K562 (cell line): ENCODE data around the gene ILF3. TPM values are rescaled to one million over a fixed set of nuclear protein-coding genes. Genes with fewer than 3 reads are reported as not detected.
A peak's percentile ranks its signal among the peaks of the same experiment; 100 is the strongest.

Experiments used
- ATAC-seq: fragments of 200-7000 bp; cut with Tn5 transposase; 3 replicates; pipeline ENCODE4 v1.9.1; 2020; ENCODE audit warnings: moderate library complexity
- BruUV-seq: library from RNA; stranded (reverse); fragments of 400-500 nt; replicated peaks from 2 replicates; lab custom pipeline; 2021; lab: Mats Ljungman, UMichigan
- CTCF ChIA-PET: fragments of 300-600 bp; formaldehyde crosslinking; extraction: SDS; loops from one replicate; lab custom pipeline; 2021; ENCODE audit warnings: low intra/inter-chr PET ratio; lab: Yijun Ruan, JAX
- POLR2A ChIA-PET: fragments of 300-600, 350-650 bp; sonication (Branson Sonifier 250); formaldehyde crosslinking; extraction: SDS; loops from one replicate; lab custom pipeline; 2021; ENCODE audit warnings: antibody characterized with exemption, inconsistent platforms; lab: Yijun Ruan, JAX
- DNase-seq, 4 experiments: peaks; one replicate each; pipeline versions ENCODE4 v3.0.0 to v3.0.0-alpha.2; 2011 to 2018; ENCODE audit warnings: low spot score in 3 of 4, mixed read lengths in 3 of 4; ENCODE audit errors: extremely low read depth in 1 of 4
- FAIRE-seq: peaks from 2 replicates; lab custom pipeline; 2011; peaks lifted over from hg19 to GRCh38; lab: Jason Lieb, UNC
- H2AFZ ChIP-seq: 2 replicates; pipeline ENCODE4 v1.6.0; 2011; ENCODE audit warnings: low read depth, low read length, control low read depth, inconsistent platforms
- H3K27ac ChIP-seq: fragments of 200-600 bp; 3 replicates; pipeline ENCODE4 v1.8.0; 2011; ENCODE audit warnings: low read depth, mild to moderate bottlenecking, control low read depth, inconsistent platforms, low read length, moderate library complexity, mixed read lengths; ENCODE audit errors: extremely low read depth
- H3K27me3 ChIP-seq, 2 experiments: fragments of 300-600 bp in 1 of 2; 2 replicates in 1 of 2; 3 replicates in 1 of 2; pipeline versions ENCODE4 v1.6.0 to v1.8.0; 2011; ENCODE audit warnings: inconsistent platforms in 2 of 2, low read length in 2 of 2, mild to moderate bottlenecking in 1 of 2, mixed read lengths in 1 of 2, moderate library complexity in 1 of 2; ENCODE audit not compliant: control insufficient read depth in 2 of 2, insufficient read depth in 2 of 2
- H3K36me3 ChIP-seq: fragments of 300-600 bp; 3 replicates; pipeline ENCODE4 v1.8.0; 2011; ENCODE audit warnings: mild to moderate bottlenecking, low read length, inconsistent platforms; ENCODE audit not compliant: control insufficient read depth, insufficient read depth
- H3K4me1 ChIP-seq, 2 experiments: fragments of 200-600 bp in 1 of 2; replicated peaks in 1 of 2; 2 replicates in 1 of 2; 3 replicates in 1 of 2; pipeline versions ENCODE4 v1.5.1 to v1.8.0; 2011; ENCODE audit warnings: inconsistent platforms in 2 of 2, low read length in 2 of 2, mild to moderate bottlenecking in 1 of 2, mixed read lengths in 1 of 2, moderate library complexity in 1 of 2; ENCODE audit not compliant: control insufficient read depth in 2 of 2, insufficient read depth in 2 of 2
- H3K4me2 ChIP-seq: 2 replicates; pipeline ENCODE4 v1.6.1; 2011; ENCODE audit warnings: low read length, control low read depth, inconsistent platforms, mixed read lengths; ENCODE audit not compliant: insufficient read depth
- H3K4me3 ChIP-seq: fragments of 200-600 bp; sonication (generic), shearing (Covaris generic); 2 replicates; pipeline ENCODE4 v1.5.1; 2016; ENCODE audit warnings: control low read depth, inconsistent platforms
- H3K79me2 ChIP-seq: fragments of 200-600 bp; 3 replicates; pipeline ENCODE4 v1.8.0; 2011; ENCODE audit warnings: low read length, inconsistent platforms; ENCODE audit not compliant: control insufficient read depth, insufficient read depth
- H3K9ac ChIP-seq, 2 experiments: 2 replicates each; pipeline versions ENCODE4 v1.6.0 to v1.6.1; 2011; ENCODE audit warnings: low read depth in 2 of 2, low read length in 2 of 2, control low read depth in 1 of 2, inconsistent platforms in 1 of 2, mild to moderate bottlenecking in 1 of 2, mixed read lengths in 1 of 2; ENCODE audit not compliant: insufficient read depth in 1 of 2
- H3K9me1 ChIP-seq: one replicate; pipeline ENCODE4 v1.6.0; 2011; ENCODE audit warnings: inconsistent platforms, mild to moderate bottlenecking, low read length, moderate library complexity; ENCODE audit not compliant: control insufficient read depth, insufficient read depth
- H3K9me3 ChIP-seq: replicated peaks from 2 replicates; pipeline ENCODE4 v1.5.1; 2011; ENCODE audit warnings: low read depth, low read length, inconsistent platforms; ENCODE audit not compliant: control insufficient read depth, insufficient read depth
- H4K20me1 ChIP-seq: replicated peaks from 2 replicates; pipeline ENCODE4 v1.6.1; 2011; ENCODE audit warnings: low read length, inconsistent platforms, mixed read lengths; ENCODE audit not compliant: control insufficient read depth, insufficient read depth
- CBFA2T2 ChIP-seq: fragments of 450-650 bp; conservative IDR thresholded peaks from 2 replicates; pipeline ENCODE4 v1.6.1; 2017; ENCODE audit warnings: mild to moderate bottlenecking
- EP300 ChIP-seq: IDR thresholded peaks from 2 replicates; pipeline ENCODE4 v1.6.1; 2012; ENCODE audit warnings: low read length, improper control_type of control experiment
- LARP7 ChIP-seq: fragments of 450-650 bp; IDR thresholded peaks from 2 replicates; pipeline ENCODE4 v1.6.1; 2016
- PRDM10 ChIP-seq: fragments of 450-650 bp; IDR thresholded peaks from 2 replicates; pipeline ENCODE4 v1.6.1; 2018; ENCODE audit not compliant: partially characterized antibody
- RBBP5 ChIP-seq: fragments of 200-600 bp; sonication (generic); IDR thresholded peaks from 2 replicates; pipeline ENCODE4 v1.6.1; 2012; ENCODE audit warnings: borderline replicate concordance, mild to moderate bottlenecking, low read length, control low read depth, inconsistent platforms; ENCODE audit not compliant: insufficient read depth, poor library complexity, severe bottlenecking
- SMARCA4 ChIP-seq: fragments of 450-650 bp; IDR thresholded peaks from 2 replicates; pipeline ENCODE4 v1.6.1; 2016
- WGBS: fragments of 100-300 bp; shearing (Covaris generic); methylation state at CpG from one replicate; pipeline ENCODE4 v1.1.6; 2016; ENCODE audit warnings: low coverage, mixed read lengths; ENCODE audit not compliant: insufficient coverage; ENCODE audit errors: missing lambda C conversion rate; 5-methylcytosine and 5-hydroxymethylcytosine counted together
- in situ Hi-C: fragments of 300-500 bp; cut with MboI; formaldehyde crosslinking; loops from 4 replicates; pipeline ENCODE4 v1.15.0; 2018; ENCODE audit warnings: inconsistent platforms, mixed read lengths
- intact Hi-C: fragments of 100-400 bp; cut with micrococcal nuclease; formaldehyde crosslinking; loops from 2 replicates; pipeline ENCODE4 v1.14.2; 2022
- polyA plus RNA-seq, 8 experiments: library from polyadenylated mRNA; depleted of rRNA in 4 of 8; stranded (reverse) in 5 of 8; unstranded in 3 of 8; fragments of >200 nt; fragmentation: Nextera tagmentation in 2 of 8; fragmentation: Illumina TruSeq in 1 of 8; extraction: Ambion mirVana in 2 of 8; extraction: Trizol in 1 of 8; gene quantifications; 2 replicates each; pipeline versions ENCODE4 v1.2.1 to v1.2.3, GENCODE V29; 2011 to 2014; ENCODE audit warnings: inconsistent platforms in 1 of 8, missing spikeins in 1 of 8
- total RNA-seq, 7 experiments: library from RNA; depleted of rRNA in 6 of 7; stranded (reverse); fragments of >200 nt in 6 of 7; fragmentation: Illumina TruSeq in 2 of 7; extraction: Trizol in 2 of 7; gene quantifications; 2 replicates each; pipeline versions ENCODE4 v1.2.1 to v1.2.3, GENCODE V29; 2011 to 2021; ENCODE audit warnings: low replicate concordance in 1 of 7
- TF ChIP-seq, protein P1 (sequence below): sonication (generic); formaldehyde crosslinking; IDR thresholded peaks from 2 replicates; pipeline ENCODE4 v1.8.1; 2022; ENCODE audit warnings: missing genetic modification reagents

Gene ILF3
- total and polyA plus RNA-seq, 9 of the 15 experiments (the other 6 are each of a cell fraction or from before 2014, with no cell fraction given), result 26.0 to 453 (median 175) TPM

- Histone ChIP-seq H3K27ac (no peak overlapping the region), H4K20me1 (no peaks in the 10 kb centered on the region), H3K9me1 (peaks cover 9% of the 10 kb centered on the region), H3K79me2 (no peaks in the 10 kb centered on the region), H3K36me3 (peaks cover 21% of the 10 kb centered on the region; the same call in 1 of the 3 replicates), H3K9ac (no peak overlapping the region), H2AFZ (no peak overlapping the region), H3K27me3 (no peaks in the 10 kb centered on the region), H3K4me3 (no peak overlapping the region), H3K4me1 (peaks cover 3 to 21% of the 10 kb centered on the region in 2 experiments; a peak in 3 of 5 replicates), H3K9me3 (no peaks in the 10 kb centered on the region), H3K4me2 (no peak overlapping the region)
- DNase-seq (no peak), FAIRE-seq (peak; percentile 19), ATAC-seq (no peak)
- 32% methylated on average over 2 of the region's 2 CpGs for WGBS
- CTCF ChIA-PET, result interaction anchor here (0.6 kb wide), 1 partner anchor 8 kb away, joined by 4 read pairs; no protein-coding TSS in a partner anchor
- intact Hi-C loops, result no loop called here
- in situ Hi-C loops, result loop anchor here (5.0 kb wide), 1 partner anchor 58 kb away; no protein-coding TSS in a partner anchor
- POLR2A ChIA-PET, result interaction anchor here (0.6 to 1.1 kb wide), 4 partner anchors 11 to 106 kb away, joined by 3 to 4 read pairs (median 3); no protein-coding TSS in a partner anchor
- BruUV-seq, result no TSS peak
- TF ChIP-seq, protein P1, sequence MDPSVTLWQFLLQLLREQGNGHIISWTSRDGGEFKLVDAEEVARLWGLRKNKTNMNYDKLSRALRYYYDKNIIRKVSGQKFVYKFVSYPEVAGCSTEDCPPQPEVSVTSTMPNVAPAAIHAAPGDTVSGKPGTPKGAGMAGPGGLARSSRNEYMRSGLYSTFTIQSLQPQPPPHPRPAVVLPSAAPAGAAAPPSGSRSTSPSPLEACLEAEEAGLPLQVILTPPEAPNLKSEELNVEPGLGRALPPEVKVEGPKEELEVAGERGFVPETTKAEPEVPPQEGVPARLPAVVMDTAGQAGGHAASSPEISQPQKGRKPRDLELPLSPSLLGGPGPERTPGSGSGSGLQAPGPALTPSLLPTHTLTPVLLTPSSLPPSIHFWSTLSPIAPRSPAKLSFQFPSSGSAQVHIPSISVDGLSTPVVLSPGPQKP (CRISPR knock-in tag), result no peak
- TF ChIP-seq RBBP5, result no peak
- TF ChIP-seq CBFA2T2, result no peak
- no peak for TF ChIP-seq EP300
- TF ChIP-seq LARP7, result no peak
- no peak for TF ChIP-seq SMARCA4
- no peak for TF ChIP-seq PRDM10
These were observed 13.8 kb upstream of the ILF3 start for GRCh38 chr19:10640361-10640760.
